HEK293 (cell line): ENCODE data around the gene CHRM4.

Source experiments
- CTCF ChIA-PET: fragments of 350-600 bp; formaldehyde crosslinking; extraction: SDS; loops from one replicate; lab custom pipeline; 2021; ENCODE audit warnings: antibody characterized with exemption; lab: Yijun Ruan, JAX
- POLR2A ChIA-PET: fragments of 300-600 bp; formaldehyde crosslinking; extraction: SDS; loops from one replicate; lab custom pipeline; 2020; ENCODE audit warnings: antibody characterized with exemption, inconsistent platforms; lab: Yijun Ruan, JAX
- H3K27ac ChIP-seq: fragments of 200-500 bp; sonication (Bioruptor generic); 2 replicates; pipeline ENCODE4 v1.5.1; 2014; ENCODE audit warnings: low read depth, low read length, control low read depth, inconsistent platforms; ENCODE audit errors: extremely low read depth
- H3K36me3 ChIP-seq, 2 experiments: fragments of 200-500 bp in 1 of 2; sonication (Bioruptor generic) in 1 of 2; 1 replicate in 1 of 2; 2 replicates in 1 of 2; pipeline ENCODE4 v1.5.1; 2014 to 2017; ENCODE audit warnings: inconsistent platforms in 2 of 2, low read length in 2 of 2; ENCODE audit not compliant: control insufficient read depth in 2 of 2, insufficient read depth in 1 of 2
- H3K4me1 ChIP-seq: fragments of 200-500 bp; sonication (Bioruptor generic); 2 replicates; pipeline ENCODE4 v1.5.1; 2014; ENCODE audit warnings: mild to moderate bottlenecking, low read length, inconsistent platforms; ENCODE audit not compliant: control insufficient read depth, insufficient read depth
- H3K4me3 ChIP-seq: 2 replicates; pipeline ENCODE4 v1.5.1; 2011; ENCODE audit warnings: low read depth, mild to moderate bottlenecking, control low read depth, low read length, moderate library complexity
- H3K9me3 ChIP-seq: fragments of 200-500 bp; sonication (Bioruptor generic); 2 replicates; pipeline ENCODE4 v1.5.1; 2014; ENCODE audit warnings: low read depth, low read length, inconsistent platforms; ENCODE audit not compliant: control insufficient read depth, insufficient read depth
- AEBP2 ChIP-seq: fragments of 450-650 bp; formaldehyde crosslinking; IDR thresholded peaks from 2 replicates; pipeline ENCODE4 v1.5.1; 2016; ENCODE audit warnings: missing biosample characterization, missing genetic modification characterization, borderline replicate concordance
- BCL11A ChIP-seq: fragments of 450-650 bp; formaldehyde crosslinking; IDR thresholded peaks from 2 replicates; pipeline ENCODE4 v1.5.1; 2016; ENCODE audit warnings: low read depth, missing biosample characterization, missing genetic modification characterization
- GFI1B ChIP-seq: fragments of 450-650 bp; formaldehyde crosslinking; IDR thresholded peaks from 2 replicates; pipeline ENCODE4 v1.5.1; 2016; ENCODE audit warnings: missing biosample characterization, missing genetic modification characterization
- INSM2 ChIP-seq: fragments of 450-650 bp; formaldehyde crosslinking; IDR thresholded peaks from 2 replicates; pipeline ENCODE4 v1.5.1; 2016; ENCODE audit warnings: missing biosample characterization, missing genetic modification characterization
- KLF16 ChIP-seq: fragments of 450-650 bp; formaldehyde crosslinking; IDR thresholded peaks from 2 replicates; pipeline ENCODE4 v1.5.1; 2017; ENCODE audit warnings: missing biosample characterization, missing genetic modification characterization
- OVOL3 ChIP-seq: fragments of 450-650 bp; formaldehyde crosslinking; IDR thresholded peaks from 2 replicates; pipeline ENCODE4 v1.5.1; 2016; ENCODE audit warnings: missing biosample characterization, missing genetic modification characterization
- SCRT1 ChIP-seq: fragments of 450-650 bp; formaldehyde crosslinking; IDR thresholded peaks from 2 replicates; pipeline ENCODE4 v1.5.1; 2016; ENCODE audit warnings: missing biosample characterization, missing genetic modification characterization, borderline replicate concordance
- SP3 ChIP-seq: fragments of 450-650 bp; formaldehyde crosslinking; IDR thresholded peaks from 2 replicates; pipeline ENCODE4 v1.5.1; 2016; ENCODE audit warnings: missing biosample characterization, missing genetic modification characterization
- ZFP3 ChIP-seq: fragments of 450-650 bp; formaldehyde crosslinking; IDR thresholded peaks from 2 replicates; pipeline ENCODE4 v1.5.1; 2016; ENCODE audit warnings: low read depth, missing biosample characterization, missing genetic modification characterization
- ZFP37 ChIP-seq: fragments of 450-650 bp; formaldehyde crosslinking; IDR thresholded peaks from 2 replicates; pipeline ENCODE4 v1.5.1; 2016; ENCODE audit warnings: missing biosample characterization, missing genetic modification characterization
- ZNF155 ChIP-seq: fragments of 450-650 bp; formaldehyde crosslinking; IDR thresholded peaks from 2 replicates; pipeline ENCODE4 v1.5.1; 2016; ENCODE audit warnings: missing biosample characterization, missing genetic modification characterization
- ZNF214 ChIP-seq: fragments of 450-650 bp; formaldehyde crosslinking; IDR thresholded peaks from 2 replicates; pipeline ENCODE4 v1.5.1; 2017; ENCODE audit warnings: missing biosample characterization, mild to moderate bottlenecking, missing genetic modification characterization, borderline replicate concordance
- ZNF239 ChIP-seq: fragments of 450-650 bp; formaldehyde crosslinking; IDR thresholded peaks from 2 replicates; pipeline ENCODE4 v1.5.1; 2016; ENCODE audit warnings: missing biosample characterization, missing genetic modification characterization
- ZNF394 ChIP-seq: fragments of 450-650 bp; formaldehyde crosslinking; IDR thresholded peaks from 2 replicates; pipeline ENCODE4 v1.5.1; 2016; ENCODE audit warnings: missing biosample characterization, missing genetic modification characterization, mild to moderate bottlenecking, moderate library complexity, borderline replicate concordance
- ZNF416 ChIP-seq: fragments of 450-650 bp; formaldehyde crosslinking; IDR thresholded peaks from 2 replicates; pipeline ENCODE4 v1.5.1; 2016; ENCODE audit warnings: missing biosample characterization, missing genetic modification characterization
- ZNF423 ChIP-seq: fragments of 450-650 bp; formaldehyde crosslinking; IDR thresholded peaks from 2 replicates; pipeline ENCODE4 v1.5.1; 2016; ENCODE audit warnings: missing biosample characterization, missing genetic modification characterization
- ZNF555 ChIP-seq: fragments of 450-650 bp; formaldehyde crosslinking; conservative IDR thresholded peaks from 2 replicates; pipeline ENCODE4 v1.5.1; 2017; ENCODE audit warnings: missing biosample characterization, mild to moderate bottlenecking, missing genetic modification characterization, inconsistent platforms
- ZNF701 ChIP-seq: fragments of 450-650 bp; formaldehyde crosslinking; IDR thresholded peaks from 2 replicates; pipeline ENCODE4 v1.5.1; 2016; ENCODE audit warnings: missing biosample characterization, missing genetic modification characterization
- ZNF707 ChIP-seq: fragments of 450-650 bp; formaldehyde crosslinking; IDR thresholded peaks from 2 replicates; pipeline ENCODE4 v1.5.1; 2016; ENCODE audit warnings: missing biosample characterization, missing genetic modification characterization
- ZNF747 ChIP-seq: fragments of 450-650 bp; formaldehyde crosslinking; IDR thresholded peaks from 2 replicates; pipeline ENCODE4 v1.5.1; 2016; ENCODE audit warnings: missing biosample characterization, missing genetic modification characterization
- ZNF777 ChIP-seq: fragments of 450-650 bp; formaldehyde crosslinking; IDR thresholded peaks from 2 replicates; pipeline ENCODE4 v1.5.1; 2017; ENCODE audit warnings: missing biosample characterization, missing genetic modification characterization, borderline replicate concordance
- ZSCAN23 ChIP-seq: fragments of 450-650 bp; formaldehyde crosslinking; IDR thresholded peaks from 2 replicates; pipeline ENCODE4 v1.5.1; 2016; ENCODE audit warnings: missing biosample characterization, missing genetic modification characterization
- TF ChIP-seq, protein P1 (sequence below): fragments of 450-650 bp; formaldehyde crosslinking; IDR thresholded peaks from 2 replicates; pipeline ENCODE4 v1.5.1; 2016; ENCODE audit warnings: missing biosample characterization, missing genetic modification characterization, low read depth
- TF ChIP-seq, protein P2 (sequence below): fragments of 450-650 bp; formaldehyde crosslinking; IDR thresholded peaks from 2 replicates; pipeline ENCODE4 v1.5.1; 2017; ENCODE audit warnings: missing biosample characterization, missing genetic modification characterization

Gene CHRM4

DNA sequence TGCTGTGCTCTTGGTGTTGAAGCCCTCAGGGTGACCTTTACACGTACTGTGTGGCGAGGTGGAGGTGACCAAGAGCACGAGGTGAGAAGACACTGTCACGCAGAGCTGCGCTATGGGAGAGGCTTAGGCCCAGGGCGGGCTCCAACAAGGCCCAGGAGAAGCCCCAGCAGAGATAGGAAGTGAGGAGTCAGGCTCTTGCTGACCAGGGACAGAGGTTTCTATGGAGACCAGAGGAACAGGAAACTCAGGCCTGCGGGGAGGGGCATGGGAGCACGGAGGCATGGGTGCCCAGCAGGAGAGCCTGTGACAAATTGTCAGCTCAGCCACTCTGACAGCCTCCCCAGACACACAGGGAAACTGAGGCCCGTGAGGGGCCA is 28.6 kb downstream of the CHRM4 start (continued):
- TF ChIP-seq, protein P1, sequence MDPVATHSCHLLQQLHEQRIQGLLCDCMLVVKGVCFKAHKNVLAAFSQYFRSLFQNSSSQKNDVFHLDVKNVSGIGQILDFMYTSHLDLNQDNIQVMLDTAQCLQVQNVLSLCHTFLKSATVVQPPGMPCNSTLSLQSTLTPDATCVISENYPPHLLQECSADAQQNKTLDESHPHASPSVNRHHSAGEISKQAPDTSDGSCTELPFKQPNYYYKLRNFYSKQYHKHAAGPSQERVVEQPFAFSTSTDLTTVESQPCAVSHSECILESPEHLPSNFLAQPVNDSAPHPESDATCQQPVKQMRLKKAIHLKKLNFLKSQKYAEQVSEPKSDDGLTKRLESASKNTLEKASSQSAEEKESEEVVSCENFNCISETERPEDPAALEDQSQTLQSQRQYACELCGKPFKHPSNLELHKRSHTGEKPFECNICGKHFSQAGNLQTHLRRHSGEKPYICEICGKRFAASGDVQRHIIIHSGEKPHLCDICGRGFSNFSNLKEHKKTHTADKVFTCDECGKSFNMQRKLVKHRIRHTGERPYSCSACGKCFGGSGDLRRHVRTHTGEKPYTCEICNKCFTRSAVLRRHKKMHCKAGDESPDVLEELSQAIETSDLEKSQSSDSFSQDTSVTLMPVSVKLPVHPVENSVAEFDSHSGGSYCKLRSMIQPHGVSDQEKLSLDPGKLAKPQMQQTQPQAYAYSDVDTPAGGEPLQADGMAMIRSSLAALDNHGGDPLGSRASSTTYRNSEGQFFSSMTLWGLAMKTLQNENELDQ (tag by site-specific recombination), result no peak
- TF ChIP-seq INSM2 (tag by site-specific recombination) (no peak), SP3 (tag by site-specific recombination) (no peak)

DNA sequence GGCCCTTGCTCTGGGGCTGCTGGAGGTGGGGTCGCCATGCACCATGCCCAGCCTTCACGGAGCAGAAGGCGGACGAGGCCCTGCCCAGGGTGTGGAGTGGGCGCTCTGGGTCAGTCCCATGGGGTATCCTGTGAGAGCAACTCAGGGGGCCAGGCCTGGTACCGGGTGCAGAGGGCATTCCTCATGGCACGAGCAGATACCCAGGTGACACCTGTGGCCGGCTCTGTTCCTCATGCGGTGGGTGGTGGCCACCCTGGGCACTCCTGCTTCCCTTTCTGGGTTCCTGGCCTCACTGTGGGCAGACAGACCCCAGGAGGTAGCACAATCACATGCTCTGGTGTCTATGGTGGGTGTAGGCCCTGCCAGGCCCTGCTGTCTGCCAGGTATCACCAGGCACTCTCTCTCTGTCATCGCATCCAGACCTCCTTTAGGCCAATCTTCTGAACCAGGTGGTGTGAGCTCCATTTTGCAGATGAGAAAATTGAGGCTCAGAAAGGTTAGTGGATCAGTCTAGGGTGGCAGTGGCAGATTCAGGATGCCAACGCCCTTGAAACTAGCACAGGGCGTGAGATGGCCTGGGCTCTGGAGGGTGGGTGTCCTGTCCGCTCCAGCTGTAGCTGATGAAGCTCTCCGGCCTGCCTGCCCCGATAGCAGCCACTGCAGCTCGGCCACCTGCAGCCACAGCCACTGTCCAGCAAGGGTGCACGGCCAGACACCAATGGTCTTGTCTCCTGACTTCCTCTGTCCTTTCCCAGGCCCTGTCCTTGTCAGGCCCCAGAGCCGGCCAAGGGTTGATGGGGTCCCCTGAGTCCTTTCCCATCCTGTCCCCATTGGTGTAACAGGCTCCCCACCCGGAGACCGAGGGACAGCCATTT is 29.2 kb downstream of the CHRM4 start:
- ChIA-PET POLR2A (no interaction called here), CTCF (interaction anchor here (1.1 to 3.3 kb wide), 3 partner anchors 10 to 123 kb away, joined by 3 to 23 read pairs (median 6); no protein-coding TSS in a partner anchor)
- no peak for TF ChIP-seq ZFP3
- no peak for TF ChIP-seq ZNF394 (tag by site-specific recombination)
- no peak for TF ChIP-seq ZNF707 (tag by site-specific recombination)
- TF ChIP-seq ZFP37 (tag by site-specific recombination), result no peak
- TF ChIP-seq ZNF214 (tag by site-specific recombination), result no peak
- H3K36me3 ChIP-seq, result peaks cover 0 to 6% of the 10 kb centered on the region in 2 experiments; a peak in 1 of 3 replicates
- no peaks in the 10 kb centered on the region for H3K9me3 ChIP-seq
- no peak overlapping the region for H3K4me3 ChIP-seq
- H3K4me1 ChIP-seq, result peaks cover 9% of the 10 kb centered on the region
- H3K27ac ChIP-seq, result no peak overlapping the region

DNA sequence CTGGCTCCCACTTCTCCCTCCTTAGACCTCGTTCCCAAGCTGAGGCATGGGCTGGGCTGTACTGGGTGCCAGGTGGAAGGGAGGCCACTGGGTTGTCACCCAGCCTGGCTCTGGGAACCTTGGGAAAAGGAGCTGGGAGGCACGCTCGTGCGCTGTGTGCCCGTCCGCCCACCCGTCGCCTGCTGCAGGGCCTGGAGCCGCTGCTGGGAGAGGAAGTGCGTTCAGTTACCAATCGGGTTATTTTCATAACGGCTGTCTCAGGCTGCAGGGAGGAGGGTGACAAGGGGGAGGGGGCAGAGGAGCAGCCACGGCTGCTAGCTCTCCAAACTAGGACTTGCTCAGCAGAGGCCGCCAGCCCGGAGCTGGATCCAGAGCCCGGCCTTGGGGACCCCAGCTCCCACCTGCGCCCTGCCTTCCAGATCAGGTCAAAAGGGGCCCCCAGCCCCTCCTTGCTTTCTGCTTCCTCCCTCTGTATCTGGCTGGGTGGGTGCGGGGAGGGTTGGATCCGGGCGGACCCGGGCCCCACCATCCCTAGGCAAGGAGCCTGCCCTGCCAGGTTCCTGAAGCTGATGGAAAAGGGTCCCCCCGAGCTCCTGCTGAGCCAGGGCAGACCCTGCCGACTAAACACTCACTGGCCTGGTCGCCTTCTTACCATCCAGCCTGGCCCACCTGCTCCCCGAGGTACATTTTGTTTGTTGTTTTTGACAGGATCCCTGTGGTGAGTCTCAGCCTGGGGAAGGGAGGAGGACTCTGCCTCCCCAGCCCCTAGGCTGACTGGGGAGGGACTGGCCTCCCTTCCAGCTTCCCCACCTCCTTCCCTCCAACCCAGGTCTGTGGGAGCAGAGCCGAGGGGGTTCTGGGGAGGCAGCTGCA is 30.1 kb downstream of the CHRM4 start:
- no peak overlapping the region for H3K4me3 ChIP-seq
- H3K36me3 ChIP-seq, result peaks cover 0 to 6% of the 10 kb centered on the region in 2 experiments; a peak in 1 of 3 replicates
- H3K9me3 ChIP-seq, result no peaks in the 10 kb centered on the region
- ChIA-PET POLR2A (interaction anchor here (1.0 to 1.1 kb wide), 2 partner anchors 10 to 122 kb away, joined by 3 to 4 read pairs; no protein-coding TSS in a partner anchor), CTCF (interaction anchor here (0.5 to 3.3 kb wide), 8 partner anchors 9 to 122 kb away, joined by 3 to 23 read pairs (median 3); partner anchors contain the start of gene CHRM4)
- H3K4me1 ChIP-seq, result peaks cover 9% of the 10 kb centered on the region
- H3K27ac ChIP-seq, result no peak overlapping the region; the same call in 1 of the 2 replicates
- TF ChIP-seq ZNF777, result no peak
- TF ChIP-seq ZSCAN23 (tag by site-specific recombination), result no peak
- TF ChIP-seq AEBP2 (tag by site-specific recombination), result no peak
- no peak for TF ChIP-seq SCRT1 (tag by site-specific recombination)
- no peak for TF ChIP-seq GFI1B (tag by site-specific recombination)
- no peak for TF ChIP-seq ZNF155 (tag by site-specific recombination)
- no peak for TF ChIP-seq ZNF747 (tag by site-specific recombination)
- no peak for TF ChIP-seq ZNF701 (tag by site-specific recombination)
- TF ChIP-seq, protein P2, sequence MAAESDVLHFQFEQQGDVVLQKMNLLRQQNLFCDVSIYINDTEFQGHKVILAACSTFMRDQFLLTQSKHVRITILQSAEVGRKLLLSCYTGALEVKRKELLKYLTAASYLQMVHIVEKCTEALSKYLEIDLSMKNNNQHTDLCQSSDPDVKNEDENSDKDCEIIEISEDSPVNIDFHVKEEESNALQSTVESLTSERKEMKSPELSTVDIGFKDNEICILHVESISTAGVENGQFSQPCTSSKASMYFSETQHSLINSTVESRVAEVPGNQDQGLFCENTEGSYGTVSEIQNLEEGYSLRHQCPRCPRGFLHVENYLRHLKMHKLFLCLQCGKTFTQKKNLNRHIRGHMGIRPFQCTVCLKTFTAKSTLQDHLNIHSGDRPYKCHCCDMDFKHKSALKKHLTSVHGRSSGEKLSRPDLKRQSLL (tag by site-specific recombination), result peak; percentile 67
- 0 out of 2 replicates have a peak, but pooled peaks have one; percentile 43 for TF ChIP-seq OVOL3 (tag by site-specific recombination)
- TF ChIP-seq KLF16 (tag by site-specific recombination), result no peak
- TF ChIP-seq ZNF239, result no peak
- no peak for TF ChIP-seq ZNF423 (tag by site-specific recombination)
- no peak for TF ChIP-seq BCL11A (tag by site-specific recombination)
- no peak for TF ChIP-seq ZNF555
- TF ChIP-seq ZNF416 (tag by site-specific recombination), result no peak
